GM23338 (cell line): Measurements from ENCODE around the gene TMEM191C.
"Not testable (repeated sequence)": the region's sequence is repeated elsewhere in the genome, so short reads cannot be mapped to it uniquely, and the experiment has no call there.

Experiments used
- CREB1 ChIP-seq: fragments of 250-450 bp; sonication (Bioruptor Pico); IDR thresholded peaks from 2 replicates; pipeline ENCODE4 v1.5.0; 2020; ENCODE audit warnings: low read depth, mild to moderate bottlenecking, moderate library complexity
- ETS1 ChIP-seq: IDR thresholded peaks from 2 replicates; pipeline ENCODE4 v1.6.1; 2016; ENCODE audit warnings: antibody characterized with exemption
- EZH2 ChIP-seq: fragments of 200-600 bp; sonication (generic); IDR thresholded peaks from one replicate; pipeline ENCODE4 v1.8.0; 2017; ENCODE audit warnings: antibody characterized with exemption, mild to moderate bottlenecking, low read depth; ENCODE audit not compliant: unreplicated experiment
- EZH2phosphoT487 ChIP-seq: fragments of 200-600 bp; sonication (generic); IDR thresholded peaks from one replicate; pipeline ENCODE4 v1.8.1; 2018; ENCODE audit warnings: antibody characterized with exemption; ENCODE audit not compliant: unreplicated experiment
- POLR2AphosphoS5 ChIP-seq: IDR thresholded peaks from 2 replicates; pipeline ENCODE4 v1.6.1; 2016; ENCODE audit warnings: antibody characterized with exemption, low read depth
- ZNF331 ChIP-seq: fragments of 250-450 bp; sonication (Bioruptor Pico); IDR thresholded peaks from 2 replicates; pipeline ENCODE4 v1.5.0; 2020; ENCODE audit warnings: low read depth, mild to moderate bottlenecking, moderate library complexity
- TF ChIP-seq, protein P1 (sequence below), 2 experiments: fragments of 200-600 bp in 1 of 2; sonication (generic) in 1 of 2; conservative IDR thresholded peaks; 2 replicates each; pipeline versions ENCODE4 v1.5.1 to v1.6.1; 2016 to 2017; ENCODE audit warnings: antibody characterized with exemption in 2 of 2, low read depth in 2 of 2, mild to moderate bottlenecking in 2 of 2, moderate library complexity in 1 of 2
- TF ChIP-seq, protein P2 (sequence below): IDR thresholded peaks from one replicate; pipeline ENCODE4 v1.6.1; 2018; ENCODE audit warnings: antibody characterized with exemption; ENCODE audit not compliant: unreplicated experiment

DNA sequence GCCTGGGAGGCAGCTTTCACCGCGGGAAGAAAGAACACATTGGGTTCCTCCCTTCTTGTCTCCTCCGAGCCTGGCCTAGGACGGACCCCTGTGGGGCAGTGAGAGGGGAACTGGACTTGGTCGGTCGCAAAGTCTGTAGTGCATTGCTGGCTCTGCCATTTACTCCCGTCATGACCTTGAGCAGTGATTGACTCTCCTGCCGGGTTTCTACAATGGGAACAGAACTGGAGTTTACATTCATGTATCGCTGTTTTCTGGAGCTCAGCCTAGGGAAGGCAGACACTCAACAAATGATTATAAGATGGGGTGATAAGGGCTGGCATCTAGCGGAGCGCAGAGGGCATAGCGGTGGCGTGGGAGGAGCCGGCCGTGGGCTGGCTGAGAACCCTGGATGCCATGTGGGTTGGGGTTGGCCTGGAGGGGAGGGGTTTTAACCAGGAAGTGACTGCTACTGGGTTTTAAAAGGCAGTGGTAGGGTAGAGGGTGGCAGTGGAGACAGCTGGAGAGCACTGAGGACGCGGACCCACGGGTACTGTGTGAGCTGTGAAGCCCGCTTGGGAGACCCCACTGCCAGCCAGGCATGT is 46.9 kb upstream of the TMEM191C start:
- TF ChIP-seq ZNF331 (CRISPR knock-in tag); EZH2; POLR2AphosphoS5; ETS1; EZH2phosphoT487; CREB1 (CRISPR knock-in tag): not testable (repeated sequence)
- TF ChIP-seq, protein P1, sequence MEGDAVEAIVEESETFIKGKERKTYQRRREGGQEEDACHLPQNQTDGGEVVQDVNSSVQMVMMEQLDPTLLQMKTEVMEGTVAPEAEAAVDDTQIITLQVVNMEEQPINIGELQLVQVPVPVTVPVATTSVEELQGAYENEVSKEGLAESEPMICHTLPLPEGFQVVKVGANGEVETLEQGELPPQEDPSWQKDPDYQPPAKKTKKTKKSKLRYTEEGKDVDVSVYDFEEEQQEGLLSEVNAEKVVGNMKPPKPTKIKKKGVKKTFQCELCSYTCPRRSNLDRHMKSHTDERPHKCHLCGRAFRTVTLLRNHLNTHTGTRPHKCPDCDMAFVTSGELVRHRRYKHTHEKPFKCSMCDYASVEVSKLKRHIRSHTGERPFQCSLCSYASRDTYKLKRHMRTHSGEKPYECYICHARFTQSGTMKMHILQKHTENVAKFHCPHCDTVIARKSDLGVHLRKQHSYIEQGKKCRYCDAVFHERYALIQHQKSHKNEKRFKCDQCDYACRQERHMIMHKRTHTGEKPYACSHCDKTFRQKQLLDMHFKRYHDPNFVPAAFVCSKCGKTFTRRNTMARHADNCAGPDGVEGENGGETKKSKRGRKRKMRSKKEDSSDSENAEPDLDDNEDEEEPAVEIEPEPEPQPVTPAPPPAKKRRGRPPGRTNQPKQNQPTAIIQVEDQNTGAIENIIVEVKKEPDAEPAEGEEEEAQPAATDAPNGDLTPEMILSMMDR (conservative IDR thresholded peaks at IDR 0.05; ENCODE audit: low read depth in 2 of 2), result not testable (repeated sequence)
- TF ChIP-seq, protein P2, sequence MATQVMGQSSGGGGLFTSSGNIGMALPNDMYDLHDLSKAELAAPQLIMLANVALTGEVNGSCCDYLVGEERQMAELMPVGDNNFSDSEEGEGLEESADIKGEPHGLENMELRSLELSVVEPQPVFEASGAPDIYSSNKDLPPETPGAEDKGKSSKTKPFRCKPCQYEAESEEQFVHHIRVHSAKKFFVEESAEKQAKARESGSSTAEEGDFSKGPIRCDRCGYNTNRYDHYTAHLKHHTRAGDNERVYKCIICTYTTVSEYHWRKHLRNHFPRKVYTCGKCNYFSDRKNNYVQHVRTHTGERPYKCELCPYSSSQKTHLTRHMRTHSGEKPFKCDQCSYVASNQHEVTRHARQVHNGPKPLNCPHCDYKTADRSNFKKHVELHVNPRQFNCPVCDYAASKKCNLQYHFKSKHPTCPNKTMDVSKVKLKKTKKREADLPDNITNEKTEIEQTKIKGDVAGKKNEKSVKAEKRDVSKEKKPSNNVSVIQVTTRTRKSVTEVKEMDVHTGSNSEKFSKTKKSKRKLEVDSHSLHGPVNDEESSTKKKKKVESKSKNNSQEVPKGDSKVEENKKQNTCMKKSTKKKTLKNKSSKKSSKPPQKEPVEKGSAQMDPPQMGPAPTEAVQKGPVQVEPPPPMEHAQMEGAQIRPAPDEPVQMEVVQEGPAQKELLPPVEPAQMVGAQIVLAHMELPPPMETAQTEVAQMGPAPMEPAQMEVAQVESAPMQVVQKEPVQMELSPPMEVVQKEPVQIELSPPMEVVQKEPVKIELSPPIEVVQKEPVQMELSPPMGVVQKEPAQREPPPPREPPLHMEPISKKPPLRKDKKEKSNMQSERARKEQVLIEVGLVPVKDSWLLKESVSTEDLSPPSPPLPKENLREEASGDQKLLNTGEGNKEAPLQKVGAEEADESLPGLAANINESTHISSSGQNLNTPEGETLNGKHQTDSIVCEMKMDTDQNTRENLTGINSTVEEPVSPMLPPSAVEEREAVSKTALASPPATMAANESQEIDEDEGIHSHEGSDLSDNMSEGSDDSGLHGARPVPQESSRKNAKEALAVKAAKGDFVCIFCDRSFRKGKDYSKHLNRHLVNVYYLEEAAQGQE, result not testable (repeated sequence)
